HepG2 (cell line): Measurements from ENCODE around the gene ITPR1. TPM values are rescaled to one million over a fixed set of nuclear protein-coding genes. Genes with fewer than 3 reads are reported as not detected.

Experiments used
- ATAC-seq: fragments of 200-7000 bp; cut with Tn5 transposase; 3 replicates; pipeline ENCODE4 v1.9.1; 2020; ENCODE audit warnings: mild to moderate bottlenecking, moderate library complexity
- BruUV-seq: library from RNA; stranded (reverse); fragments of 400-500 nt; replicated peaks from 2 replicates; lab custom pipeline; 2021; lab: Mats Ljungman, UMichigan
- CTCF ChIA-PET: fragments of 300-600 bp; formaldehyde crosslinking; extraction: SDS; loops from one replicate; lab custom pipeline; 2021; ENCODE audit warnings: low total read pairs, inconsistent platforms, low intra/inter-chr PET ratio; lab: Yijun Ruan, JAX
- POLR2A ChIA-PET: fragments of 350-600 bp; sonication (Branson Sonifier 250); formaldehyde crosslinking; loops from one replicate; lab custom pipeline; 2020; ENCODE audit warnings: antibody characterized with exemption, inconsistent platforms; lab: Yijun Ruan, JAX
- DNase-seq: peaks from one replicate; pipeline ENCODE4 v3.0.0-alpha.2; 2015; ENCODE audit warnings: low spot score
- FAIRE-seq: peaks from 3 replicates; lab custom pipeline; 2011; peaks lifted over from hg19 to GRCh38; lab: Jason Lieb, UNC
- H2AFZ ChIP-seq: one replicate; pipeline ENCODE4 v1.6.1; 2011; ENCODE audit warnings: low read length, inconsistent platforms
- H3K27ac ChIP-seq: fragments of 300-600 bp; 3 replicates; pipeline ENCODE4 v1.8.0; 2011; ENCODE audit warnings: mixed run types, mild to moderate bottlenecking, mixed read lengths, low read length, inconsistent platforms; ENCODE audit not compliant: insufficient read depth; ENCODE audit errors: extremely low read length
- H3K27me3 ChIP-seq, 2 experiments: fragments of 200-600 bp in 1 of 2; 2 replicates in 1 of 2; 3 replicates in 1 of 2; pipeline versions ENCODE4 v1.6.0 to v1.8.0; 2011; ENCODE audit warnings: low read length in 2 of 2, mild to moderate bottlenecking in 2 of 2, moderate library complexity in 2 of 2, inconsistent platforms in 1 of 2; ENCODE audit not compliant: insufficient read depth in 2 of 2, control insufficient read depth in 1 of 2
- H3K36me3 ChIP-seq, 2 experiments: fragments of 200-600 bp in 1 of 2; replicated peaks in 1 of 2; 2 replicates in 1 of 2; 3 replicates in 1 of 2; pipeline versions ENCODE4 v1.5.1 to v1.8.0; 2011; ENCODE audit warnings: low read length in 2 of 2, inconsistent platforms in 1 of 2; ENCODE audit not compliant: insufficient read depth in 2 of 2, control insufficient read depth in 1 of 2
- H3K4me1 ChIP-seq: 2 replicates; pipeline ENCODE4 v1.5.1; 2012; ENCODE audit warnings: low read length, inconsistent platforms; ENCODE audit not compliant: insufficient read depth
- H3K4me2 ChIP-seq: 2 replicates; pipeline ENCODE4 v1.6.0; 2011; ENCODE audit warnings: low read depth, low read length, inconsistent platforms
- H3K4me3 ChIP-seq, 3 experiments: fragments of 200-600 bp in 1 of 3; sonication (generic), shearing (Covaris generic) in 1 of 3; replicated peaks in 1 of 3; 2 replicates each; pipeline ENCODE4 v1.5.1; 2011 to 2016; ENCODE audit warnings: low read length in 3 of 3, inconsistent platforms in 2 of 3, low read depth in 2 of 3, mild to moderate bottlenecking in 2 of 3, control low read depth in 1 of 3, mixed read lengths in 1 of 3; ENCODE audit not compliant: insufficient read depth in 1 of 3
- H3K79me2 ChIP-seq: one replicate; pipeline ENCODE4 v1.6.1; 2011; ENCODE audit warnings: low read length, inconsistent platforms; ENCODE audit not compliant: insufficient read depth
- H3K9ac ChIP-seq: 2 replicates; pipeline ENCODE4 v1.6.0; 2011; ENCODE audit warnings: mild to moderate bottlenecking, low read depth, low read length, inconsistent platforms; ENCODE audit not compliant: insufficient read depth
- H3K9me3 ChIP-seq: 2 replicates; pipeline ENCODE4 v1.5.1; 2012; ENCODE audit warnings: mild to moderate bottlenecking, low read length
- H4K20me1 ChIP-seq: 2 replicates; pipeline ENCODE4 v1.6.0; 2011; ENCODE audit warnings: inconsistent platforms, mild to moderate bottlenecking, low read length, moderate library complexity; ENCODE audit not compliant: insufficient read depth
- HMG20B ChIP-seq: conservative IDR thresholded peaks from 2 replicates; pipeline ENCODE4 v1.6.1; 2016; ENCODE audit warnings: missing genetic modification reagents, missing compliant biosample characterization
- MTF2 ChIP-seq: sonication (generic); formaldehyde crosslinking; IDR thresholded peaks from 2 replicates; pipeline ENCODE4 v1.5.0; 2020; ENCODE audit warnings: missing genetic modification reagents, borderline replicate concordance
- SRSF4 ChIP-seq: fragments of 200-400 bp; formaldehyde crosslinking; IDR thresholded peaks from one replicate; pipeline ENCODE4 v1.6.1; 2018; ENCODE audit warnings: mild to moderate bottlenecking, low read depth, low read length, moderate library complexity; ENCODE audit not compliant: poor library complexity, severe bottlenecking
- ZKSCAN8 ChIP-seq: IDR thresholded peaks from 2 replicates; pipeline ENCODE4 v1.6.1; 2016; ENCODE audit warnings: borderline replicate concordance, missing genetic modification reagents, missing compliant biosample characterization
- ZNF362 ChIP-seq: sonication (generic); formaldehyde crosslinking; IDR thresholded peaks from 2 replicates; pipeline ENCODE4 v1.4.0; 2020; ENCODE audit warnings: missing genetic modification reagents, mild to moderate bottlenecking, borderline replicate concordance
- ZNF557 ChIP-seq: sonication (generic); formaldehyde crosslinking; IDR thresholded peaks from 2 replicates; pipeline ENCODE4 v1.4.0; 2020; ENCODE audit warnings: missing genetic modification reagents
- ZNF749 ChIP-seq: sonication (generic); formaldehyde crosslinking; IDR thresholded peaks from 2 replicates; pipeline ENCODE4 v1.8.0; 2022; ENCODE audit warnings: mild to moderate bottlenecking, missing genetic modification reagents, moderate library complexity, borderline replicate concordance
- ZSCAN31 ChIP-seq: sonication (generic); formaldehyde crosslinking; IDR thresholded peaks from 2 replicates; pipeline ENCODE4 v1.5.0; 2020; ENCODE audit warnings: low read depth, mild to moderate bottlenecking, missing genetic modification reagents
- ZSCAN5A ChIP-seq: sonication (generic); formaldehyde crosslinking; IDR thresholded peaks from 2 replicates; pipeline ENCODE4 v1.8.0; 2022; ENCODE audit warnings: mild to moderate bottlenecking, missing genetic modification reagents, borderline replicate concordance
- WGBS: methylation state at CpG from one replicate; pipeline ENCODE4 v1.1.6; 2017; ENCODE audit warnings: low lambda C conversion rate; 5-methylcytosine and 5-hydroxymethylcytosine counted together
- in situ Hi-C: cut with HindIII; loops from 2 replicates; pipeline ENCODE4 v1.10.0; 2017; ENCODE audit warnings: low pct_unique_long_range_greater_than_20kb; ENCODE audit not compliant: extremely low pct_ligation_motif_present
- intact Hi-C: fragments of 100-400 bp; cut with micrococcal nuclease; formaldehyde crosslinking; loops from one replicate; pipeline ENCODE4 v1.10.0; 2022; ENCODE audit not compliant: unreplicated experiment
- polyA plus RNA-seq, 8 experiments: library from polyadenylated mRNA; depleted of rRNA in 3 of 8; stranded (reverse) in 7 of 8; unstranded in 1 of 8; fragments of >200 nt; fragmentation: Illumina TruSeq in 4 of 8; extraction: Trizol in 4 of 8; gene quantifications; 2 replicates each; pipeline versions ENCODE4 v1.2.1 to v1.2.3, GENCODE V29; 2011 to 2016; ENCODE audit warnings: low read depth in 4 of 8, missing spikeins in 1 of 8, mixed read lengths in 1 of 8; ENCODE audit not compliant: insufficient read depth in 1 of 8
- total RNA-seq, 5 experiments: library from RNA; depleted of rRNA; stranded (reverse); fragments of >200 nt; fragmentation: Illumina TruSeq; extraction: Trizol; gene quantifications; 2 replicates each; pipeline ENCODE4 v1.2.3, GENCODE V29; 2016; ENCODE audit warnings: low read depth in 1 of 5
- TF ChIP-seq, protein P1 (sequence below): sonication (generic); formaldehyde crosslinking; IDR thresholded peaks from 2 replicates; pipeline ENCODE4 v1.4.0; 2020; ENCODE audit warnings: mild to moderate bottlenecking, missing genetic modification reagents
- TF ChIP-seq, protein P2 (sequence below): sonication (generic); formaldehyde crosslinking; IDR thresholded peaks from 2 replicates; pipeline ENCODE4 v1.5.0; 2020; ENCODE audit warnings: missing genetic modification reagents

The ITPR1 gene
- total and polyA plus RNA-seq, 2 of the 13 experiments (the other 11 are each of a cell fraction or from before 2014, with no cell fraction given): 10.0 to 11.4 TPM

GRCh38 chr3:4780545-4780957 lies 287.4 kb downstream of the ITPR1 start (continued):
- TF ChIP-seq, protein P1, sequence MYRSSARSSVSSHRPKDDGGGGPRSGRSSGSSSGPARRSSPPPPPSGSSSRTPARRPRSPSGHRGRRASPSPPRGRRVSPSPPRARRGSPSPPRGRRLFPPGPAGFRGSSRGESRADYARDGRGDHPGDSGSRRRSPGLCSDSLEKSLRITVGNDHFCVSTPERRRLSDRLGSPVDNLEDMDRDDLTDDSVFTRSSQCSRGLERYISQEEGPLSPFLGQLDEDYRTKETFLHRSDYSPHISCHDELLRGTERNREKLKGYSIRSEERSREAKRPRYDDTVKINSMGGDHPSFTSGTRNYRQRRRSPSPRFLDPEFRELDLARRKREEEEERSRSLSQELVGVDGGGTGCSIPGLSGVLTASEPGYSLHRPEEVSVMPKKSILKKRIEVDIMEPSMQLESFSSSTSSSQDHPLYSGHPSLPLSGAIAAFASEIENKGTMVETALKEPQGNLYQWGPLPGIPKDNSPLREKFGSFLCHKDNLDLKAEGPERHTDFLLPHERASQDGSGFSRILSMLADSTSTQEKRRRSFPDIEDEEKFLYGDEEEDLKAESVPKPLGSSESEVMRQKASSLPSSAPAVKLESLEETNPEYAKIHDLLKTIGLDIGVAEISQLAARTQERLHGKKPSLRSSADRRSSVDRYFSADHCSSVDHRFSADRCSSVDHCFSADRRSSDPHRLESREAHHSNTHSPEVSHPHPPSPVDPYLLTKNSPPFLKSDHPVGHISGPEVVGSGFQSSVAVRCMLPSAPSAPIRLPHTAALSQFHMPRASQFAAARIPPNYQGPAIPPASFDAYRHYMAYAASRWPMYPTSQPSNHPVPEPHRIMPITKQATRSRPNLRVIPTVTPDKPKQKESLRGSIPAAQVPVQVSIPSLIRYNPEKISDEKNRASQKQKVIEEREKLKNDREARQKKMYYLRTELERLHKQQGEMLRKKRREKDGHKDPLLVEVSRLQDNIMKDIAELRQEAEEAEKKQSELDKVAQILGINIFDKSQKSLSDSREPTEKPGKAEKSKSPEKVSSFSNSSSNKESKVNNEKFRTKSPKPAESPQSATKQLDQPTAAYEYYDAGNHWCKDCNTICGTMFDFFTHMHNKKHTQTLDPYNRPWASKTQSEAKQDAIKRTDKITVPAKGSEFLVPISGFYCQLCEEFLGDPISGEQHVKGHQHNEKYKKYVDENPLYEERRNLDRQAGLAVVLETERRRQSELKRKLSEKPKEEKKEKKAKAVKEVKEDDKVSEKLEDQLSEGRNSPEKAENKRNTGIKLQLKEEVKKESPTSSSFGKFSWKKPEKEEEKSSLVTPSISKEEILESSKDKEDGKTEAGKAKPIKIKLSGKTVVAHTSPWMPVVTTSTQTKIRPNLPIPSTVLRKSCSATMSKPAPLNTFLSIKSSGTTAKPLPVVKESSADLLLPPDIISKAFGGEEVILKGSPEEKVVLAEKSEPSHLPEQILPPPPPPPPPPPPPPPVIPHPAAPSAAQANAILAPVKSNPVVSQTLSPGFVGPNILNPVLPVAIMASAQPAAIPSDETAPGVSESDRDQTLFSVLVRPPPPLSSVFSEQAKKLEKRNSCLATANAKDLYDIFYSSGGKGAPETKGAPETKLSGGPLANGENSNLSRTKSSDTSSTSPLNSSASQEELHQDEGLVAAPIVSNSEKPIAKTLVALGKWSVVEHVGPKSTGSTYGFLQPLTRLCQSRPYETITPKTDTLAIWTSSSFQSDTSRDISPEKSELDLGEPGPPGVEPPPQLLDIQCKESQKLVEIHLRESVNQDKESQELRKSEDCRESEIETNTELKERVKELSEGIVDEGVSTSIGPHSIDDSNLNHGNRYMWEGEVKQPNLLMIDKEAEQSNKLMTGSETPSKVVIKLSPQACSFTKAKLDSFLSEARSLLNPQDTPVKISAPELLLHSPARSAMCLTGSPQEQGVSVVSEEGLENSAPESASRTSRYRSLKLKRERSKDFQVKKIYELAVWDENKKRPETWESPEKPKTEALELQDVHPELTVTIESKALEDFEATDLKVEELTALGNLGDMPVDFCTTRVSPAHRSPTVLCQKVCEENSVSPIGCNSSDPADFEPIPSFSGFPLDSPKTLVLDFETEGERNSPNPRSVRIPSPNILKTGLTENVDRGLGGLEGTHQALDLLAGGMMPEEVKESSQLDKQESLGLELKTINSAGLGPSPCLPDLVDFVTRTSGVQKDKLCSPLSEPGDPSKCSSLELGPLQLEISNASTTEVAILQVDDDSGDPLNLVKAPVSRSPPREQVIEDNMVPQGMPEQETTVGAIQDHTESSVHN (CRISPR knock-in tag): no peak

- Histone ChIP-seq H3K4me1 (peaks cover 15% of the 10 kb centered on the region), H3K36me3 (peaks cover 2 to 4% of the 10 kb centered on the region in 2 experiments; a peak in 2 of 5 replicates), H3K27ac (no peak overlapping the region), H4K20me1 (no peaks in the 10 kb centered on the region), H3K9me3 (no peaks in the 10 kb centered on the region), H3K9ac (no peak overlapping the region), H3K27me3 (no peaks in the 10 kb centered on the region), H3K4me3 (no peak overlapping the region), H3K79me2 (no peaks in the 10 kb centered on the region), H2AFZ (no peak overlapping the region), H3K4me2 (no peak overlapping the region)
- BruUV-seq: no TSS peak
- FAIRE-seq (no peak), DNase-seq (no peak), ATAC-seq (no peak)
- in situ Hi-C loops: no loop called here
- CTCF ChIA-PET: no interaction called here
- POLR2A ChIA-PET: no interaction called here
- intact Hi-C loops: no loop called here
- WGBS: 100% methylated on average over 3 of the region's 3 CpGs
- no peak for TF ChIP-seq ZNF557 (CRISPR knock-in tag)
- TF ChIP-seq ZKSCAN8 (CRISPR knock-in tag): no peak
- no peak for TF ChIP-seq ZNF749
- TF ChIP-seq ZSCAN31 (CRISPR knock-in tag): no peak
- no peak for TF ChIP-seq HMG20B (CRISPR knock-in tag)
- no peak for TF ChIP-seq ZNF362 (CRISPR knock-in tag)
- TF ChIP-seq, protein P2, sequence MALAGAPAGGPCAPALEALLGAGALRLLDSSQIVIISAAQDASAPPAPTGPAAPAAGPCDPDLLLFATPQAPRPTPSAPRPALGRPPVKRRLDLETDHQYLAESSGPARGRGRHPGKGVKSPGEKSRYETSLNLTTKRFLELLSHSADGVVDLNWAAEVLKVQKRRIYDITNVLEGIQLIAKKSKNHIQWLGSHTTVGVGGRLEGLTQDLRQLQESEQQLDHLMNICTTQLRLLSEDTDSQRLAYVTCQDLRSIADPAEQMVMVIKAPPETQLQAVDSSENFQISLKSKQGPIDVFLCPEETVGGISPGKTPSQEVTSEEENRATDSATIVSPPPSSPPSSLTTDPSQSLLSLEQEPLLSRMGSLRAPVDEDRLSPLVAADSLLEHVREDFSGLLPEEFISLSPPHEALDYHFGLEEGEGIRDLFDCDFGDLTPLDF (CRISPR knock-in tag): no peak
- no peak for TF ChIP-seq SRSF4
- TF ChIP-seq ZSCAN5A (CRISPR knock-in tag): no peak
- no peak for TF ChIP-seq MTF2 (CRISPR knock-in tag)
Observed at GRCh38 chr3:4782095-4782494, 288.9 kb downstream of the ITPR1 start.
